IPS-20b (cell line): Measurements from ENCODE around the gene GNRH2.
A peak's percentile ranks its signal among the peaks of the same experiment; 100 is the strongest.
"Not testable (repeated sequence)": the region's sequence is repeated elsewhere in the genome, so short reads cannot be mapped to it uniquely, and the experiment has no call there.

Experiments used
- H3K27ac ChIP-seq: one replicate; pipeline ENCODE4 v1.5.1; 2013; ENCODE audit warnings: low read length
- H3K27me3 ChIP-seq: 2 replicates; pipeline ENCODE4 v1.6.1; 2013; ENCODE audit warnings: mild to moderate bottlenecking, low read length, inconsistent platforms; ENCODE audit not compliant: insufficient read depth
- H3K36me3 ChIP-seq: 2 replicates; pipeline ENCODE4 v1.6.1; 2013; ENCODE audit warnings: low read depth, mild to moderate bottlenecking, inconsistent platforms, low read length, moderate library complexity; ENCODE audit not compliant: insufficient read depth
- H3K4me1 ChIP-seq: 2 replicates; pipeline ENCODE4 v1.6.1; 2013; ENCODE audit warnings: mild to moderate bottlenecking, control low read depth, inconsistent platforms, low read length, moderate library complexity; ENCODE audit not compliant: insufficient read depth
- H3K4me3 ChIP-seq: 2 replicates; pipeline ENCODE4 v1.5.1; 2013; ENCODE audit warnings: mild to moderate bottlenecking, low read length, inconsistent platforms
- H3K9ac ChIP-seq: 2 replicates; pipeline ENCODE4 v1.6.1; 2013; ENCODE audit warnings: low read depth, mild to moderate bottlenecking, inconsistent platforms, low read length, moderate library complexity
- H3K9me3 ChIP-seq: 2 replicates; pipeline ENCODE4 v1.6.1; 2013; ENCODE audit warnings: mild to moderate bottlenecking, low read depth, low read length, inconsistent platforms; ENCODE audit not compliant: insufficient read depth

The GNRH2 gene

GRCh38 chr20:3021777-3022176 is 21.6 kb upstream of the GNRH2 start:
- Histone ChIP-seq H3K36me3 (peaks cover 65% of the 10 kb centered on the region), H3K4me3 (no peak overlapping the region), H3K9me3 (peaks cover 4% of the 10 kb centered on the region; the same call in 1 of the 2 replicates), H3K9ac (no peak overlapping the region), H3K27ac (no peak overlapping the region), H3K27me3 (no peaks in the 10 kb centered on the region), H3K4me1 (no peaks in the 10 kb centered on the region)

- H3K36me3 ChIP-seq = peaks cover 65% of the 10 kb centered on the region
- H3K9me3 ChIP-seq, H3K27ac ChIP-seq, H3K9ac ChIP-seq, H3K4me1 ChIP-seq, H3K27me3 ChIP-seq, H3K4me3 ChIP-seq: not testable (repeated sequence)
Observed at GRCh38 chr20:3022559-3023490, 20.6 kb upstream of the GNRH2 start.

- no peaks in the 10 kb centered on the region for H3K4me1 ChIP-seq
- H3K9ac ChIP-seq = no peak overlapping the region
- H3K27ac ChIP-seq = no peak overlapping the region
- no peak overlapping the region for H3K4me3 ChIP-seq
- H3K27me3 ChIP-seq = no peaks in the 10 kb centered on the region
- no peaks in the 10 kb centered on the region for H3K9me3 ChIP-seq
- H3K36me3 ChIP-seq = peaks cover 77% of the 10 kb centered on the region
Observed at GRCh38 chr20:3027987-3028386, 15.4 kb upstream of the GNRH2 start.

- H3K27ac ChIP-seq = no peak overlapping the region
- H3K4me1 ChIP-seq = no peaks in the 10 kb centered on the region
- no peaks in the 10 kb centered on the region for H3K27me3 ChIP-seq
- no peak overlapping the region for H3K9ac ChIP-seq
- H3K9me3 ChIP-seq = no peaks in the 10 kb centered on the region
- H3K4me3 ChIP-seq = no peak overlapping the region
- H3K36me3 ChIP-seq = peaks cover 75% of the 10 kb centered on the region
Observed at GRCh38 chr20:3031524-3032147, 11.8 kb upstream of the GNRH2 start.

GRCh38 chr20:3032624-3033023 is 10.8 kb upstream of the GNRH2 start:
- H3K9me3 ChIP-seq = no peaks in the 10 kb centered on the region
- no peak overlapping the region for H3K27ac ChIP-seq
- no peak overlapping the region for H3K4me3 ChIP-seq
- H3K9ac ChIP-seq = no peak overlapping the region
- H3K4me1 ChIP-seq = no peaks in the 10 kb centered on the region
- H3K36me3 ChIP-seq = peaks cover 75% of the 10 kb centered on the region
- no peaks in the 10 kb centered on the region for H3K27me3 ChIP-seq

GRCh38 chr20:3037654-3038053 is 5.8 kb upstream of the GNRH2 start:
- Histone ChIP-seq H3K27me3 (no peaks in the 10 kb centered on the region), H3K27ac (no peak overlapping the region), H3K4me1 (peaks cover 8% of the 10 kb centered on the region)

GRCh38 chr20:3038454-3038853 is 5.0 kb upstream of the GNRH2 start:
- no peak overlapping the region for H3K4me3 ChIP-seq
- H3K27ac ChIP-seq = no peak overlapping the region
- peaks cover 8% of the 10 kb centered on the region for H3K4me1 ChIP-seq
- no peaks in the 10 kb centered on the region for H3K27me3 ChIP-seq
- H3K36me3 ChIP-seq = peaks cover 61% of the 10 kb centered on the region
- H3K9ac ChIP-seq = no peak overlapping the region
- no peaks in the 10 kb centered on the region for H3K9me3 ChIP-seq

More at GRCh38 chr20:3037654-3038053, 5.8 kb upstream of the GNRH2 start:
- H3K9ac ChIP-seq = no peak overlapping the region
- H3K36me3 ChIP-seq = peaks cover 68% of the 10 kb centered on the region
- H3K9me3 ChIP-seq = no peaks in the 10 kb centered on the region
- H3K4me3 ChIP-seq = no peak overlapping the region

- Histone ChIP-seq H3K9ac (no peak overlapping the region), H3K27me3 (no peaks in the 10 kb centered on the region), H3K4me3 (no peak overlapping the region), H3K9me3 (no peaks in the 10 kb centered on the region), H3K4me1 (peaks cover 8% of the 10 kb centered on the region), H3K36me3 (peaks cover 61% of the 10 kb centered on the region), H3K27ac (no peak overlapping the region)
Observed at GRCh38 chr20:3039426-3039825, 4.0 kb upstream of the GNRH2 start.

GRCh38 chr20:3040086-3040485 is 3.3 kb upstream of the GNRH2 start:
- peaks cover 56% of the 10 kb centered on the region for H3K36me3 ChIP-seq
- no peaks in the 10 kb centered on the region for H3K9me3 ChIP-seq
- H3K9ac ChIP-seq = no peak overlapping the region
- H3K27me3 ChIP-seq = no peaks in the 10 kb centered on the region
- no peak overlapping the region for H3K27ac ChIP-seq
- H3K4me1 ChIP-seq = peaks cover 12% of the 10 kb centered on the region
- no peak overlapping the region for H3K4me3 ChIP-seq

- H3K36me3 ChIP-seq = peaks cover 37% of the 10 kb centered on the region
- H3K27ac ChIP-seq = peak overlapping the region; percentile 51
- H3K9ac ChIP-seq = peak overlapping the region; percentile 6; the same call in 1 of the 2 replicates
- 0 out of 2 replicates have a peak overlapping the region, but pooled peaks have one; percentile 17 for H3K4me3 ChIP-seq
- H3K9me3 ChIP-seq = no peaks in the 10 kb centered on the region
- no peaks in the 10 kb centered on the region for H3K27me3 ChIP-seq
- H3K4me1 ChIP-seq = peaks cover 15% of the 10 kb centered on the region
Observed at GRCh38 chr20:3041854-3042409, 1.5 kb upstream of the GNRH2 start.

GRCh38 chr20:3042625-3043024 is 797 bp upstream of the GNRH2 start:
- H3K4me1 ChIP-seq = peaks cover 16% of the 10 kb centered on the region
- H3K27me3 ChIP-seq = no peaks in the 10 kb centered on the region
- H3K4me3 ChIP-seq = no peak overlapping the region
- H3K27ac ChIP-seq = no peak overlapping the region
- H3K9ac ChIP-seq = no peak overlapping the region
- peaks cover 34% of the 10 kb centered on the region for H3K36me3 ChIP-seq
- H3K9me3 ChIP-seq = no peaks in the 10 kb centered on the region
